ENCODE data around the gene HEPACAM2.

GRCh38 chr7:93235541-93235940, 9.3 kb upstream of the HEPACAM2 start:
- TF ChIP-seq CTCF (IDR thresholded peaks at IDR 0.05 in 8 of 11, conservative IDR thresholded peaks at IDR 0.05 in 3 of 11) (no peak), POLR2A (IDR thresholded peaks at IDR 0.05) (no peak), POLR2AphosphoS5 (IDR thresholded peaks at IDR 0.05) (no peak)

Measured in spleen (tissue), 7 donors.